ENCODE data around the gene GARIN5B.

DNA sequence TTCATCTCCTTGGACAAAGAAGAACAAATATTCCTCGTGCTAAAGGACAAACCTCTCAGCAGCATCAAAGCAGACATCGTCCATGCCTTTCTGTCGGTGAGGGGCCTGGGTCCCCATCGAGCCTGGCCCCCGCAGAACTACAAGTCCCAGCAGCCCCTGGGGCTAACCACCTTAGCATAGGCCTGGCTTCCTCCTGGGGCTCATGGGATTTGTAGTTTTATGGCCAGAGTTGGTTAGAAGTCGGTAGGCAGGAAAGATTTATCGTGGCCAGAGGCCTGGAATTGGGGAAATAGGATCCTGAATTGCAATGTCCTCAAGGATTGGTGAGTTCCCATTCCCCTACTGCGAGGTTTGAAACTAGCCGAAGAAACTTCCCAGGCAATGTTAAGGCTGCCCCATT is 57.6 kb downstream of the GARIN5B start:
- TF ChIP-seq, protein P1, sequence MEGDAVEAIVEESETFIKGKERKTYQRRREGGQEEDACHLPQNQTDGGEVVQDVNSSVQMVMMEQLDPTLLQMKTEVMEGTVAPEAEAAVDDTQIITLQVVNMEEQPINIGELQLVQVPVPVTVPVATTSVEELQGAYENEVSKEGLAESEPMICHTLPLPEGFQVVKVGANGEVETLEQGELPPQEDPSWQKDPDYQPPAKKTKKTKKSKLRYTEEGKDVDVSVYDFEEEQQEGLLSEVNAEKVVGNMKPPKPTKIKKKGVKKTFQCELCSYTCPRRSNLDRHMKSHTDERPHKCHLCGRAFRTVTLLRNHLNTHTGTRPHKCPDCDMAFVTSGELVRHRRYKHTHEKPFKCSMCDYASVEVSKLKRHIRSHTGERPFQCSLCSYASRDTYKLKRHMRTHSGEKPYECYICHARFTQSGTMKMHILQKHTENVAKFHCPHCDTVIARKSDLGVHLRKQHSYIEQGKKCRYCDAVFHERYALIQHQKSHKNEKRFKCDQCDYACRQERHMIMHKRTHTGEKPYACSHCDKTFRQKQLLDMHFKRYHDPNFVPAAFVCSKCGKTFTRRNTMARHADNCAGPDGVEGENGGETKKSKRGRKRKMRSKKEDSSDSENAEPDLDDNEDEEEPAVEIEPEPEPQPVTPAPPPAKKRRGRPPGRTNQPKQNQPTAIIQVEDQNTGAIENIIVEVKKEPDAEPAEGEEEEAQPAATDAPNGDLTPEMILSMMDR (IDR thresholded peaks at IDR 0.05) = no peak
- TF ChIP-seq EP300 (IDR thresholded peaks at IDR 0.05) = no peak
- no peak for TF ChIP-seq POLR2AphosphoS5 (IDR thresholded peaks at IDR 0.05)
